ENCODE data around the gene TNFRSF21. TPM values are rescaled to one million over a fixed set of nuclear protein-coding genes. Genes with fewer than 3 reads are reported as not detected.

Gene TNFRSF21
- total and polyA plus RNA-seq, 7 donors, result 2.7 to 22.3 (median 6.2) TPM

DNA sequence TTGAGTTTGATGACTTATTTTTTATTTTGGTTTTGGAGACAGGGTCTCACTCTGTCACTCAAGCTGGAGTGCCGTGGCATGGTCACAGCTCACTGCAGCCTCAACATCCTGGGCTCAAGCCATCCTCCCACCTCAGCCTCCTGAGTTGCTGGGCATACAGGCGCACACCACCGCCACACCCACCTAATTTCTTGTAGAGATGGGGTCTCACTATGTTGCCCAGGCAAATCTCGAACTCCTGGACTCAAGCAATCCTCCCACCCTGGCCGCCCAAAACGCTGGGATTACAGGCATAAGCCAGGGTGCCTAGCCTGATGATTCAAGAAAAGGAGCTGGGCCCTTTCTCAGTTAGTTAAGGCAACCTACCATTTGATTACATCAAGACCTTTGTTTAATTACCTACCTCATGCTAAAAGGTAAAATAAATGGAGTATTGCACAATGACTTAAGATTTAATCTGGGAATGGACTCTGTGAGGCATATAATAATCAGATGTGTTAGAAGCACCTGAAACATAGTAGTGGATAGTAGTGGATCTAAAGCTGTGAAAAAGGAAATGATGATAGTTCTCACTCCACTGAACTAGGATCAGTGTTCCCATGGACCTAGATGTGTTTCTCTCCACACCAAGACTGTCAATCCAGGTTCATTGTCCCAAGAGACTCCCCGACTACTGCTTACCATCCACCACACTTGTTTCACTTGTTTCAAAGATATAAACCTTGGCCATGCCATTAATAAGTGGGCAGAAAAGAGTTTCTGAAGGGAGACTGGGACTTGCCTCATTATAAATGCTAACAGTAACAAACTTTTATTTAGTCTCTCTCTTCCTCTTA, 2.1 kb downstream of the TNFRSF21 start:
- no peak for DNase-seq
- Histone ChIP-seq H3K4me3 (peak overlapping the region; percentile 86), H3K27ac (no peak overlapping the region), H3K27me3 (ENCODE audit: insufficient read depth in 3 of 3, low read length in 2 of 3) (peaks cover 0 to 35% (median 0%) of the 10 kb centered on the region in 3 donors), H3K36me3 (ENCODE audit: insufficient read depth in 1 of 2, low read depth in 1 of 2) (no peaks in the 10 kb centered on the region), H3K9me3 (no peaks in the 10 kb centered on the region), H3K4me1 (peaks cover 3% of the 10 kb centered on the region)
- TF ChIP-seq, protein P1, sequence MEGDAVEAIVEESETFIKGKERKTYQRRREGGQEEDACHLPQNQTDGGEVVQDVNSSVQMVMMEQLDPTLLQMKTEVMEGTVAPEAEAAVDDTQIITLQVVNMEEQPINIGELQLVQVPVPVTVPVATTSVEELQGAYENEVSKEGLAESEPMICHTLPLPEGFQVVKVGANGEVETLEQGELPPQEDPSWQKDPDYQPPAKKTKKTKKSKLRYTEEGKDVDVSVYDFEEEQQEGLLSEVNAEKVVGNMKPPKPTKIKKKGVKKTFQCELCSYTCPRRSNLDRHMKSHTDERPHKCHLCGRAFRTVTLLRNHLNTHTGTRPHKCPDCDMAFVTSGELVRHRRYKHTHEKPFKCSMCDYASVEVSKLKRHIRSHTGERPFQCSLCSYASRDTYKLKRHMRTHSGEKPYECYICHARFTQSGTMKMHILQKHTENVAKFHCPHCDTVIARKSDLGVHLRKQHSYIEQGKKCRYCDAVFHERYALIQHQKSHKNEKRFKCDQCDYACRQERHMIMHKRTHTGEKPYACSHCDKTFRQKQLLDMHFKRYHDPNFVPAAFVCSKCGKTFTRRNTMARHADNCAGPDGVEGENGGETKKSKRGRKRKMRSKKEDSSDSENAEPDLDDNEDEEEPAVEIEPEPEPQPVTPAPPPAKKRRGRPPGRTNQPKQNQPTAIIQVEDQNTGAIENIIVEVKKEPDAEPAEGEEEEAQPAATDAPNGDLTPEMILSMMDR (IDR thresholded peaks at IDR 0.05), result no peak
- intact Hi-C loops (cut with DNase I), result loop anchor here (2.0 to 5.0 kb wide), 2 partner anchors 211 to 460 kb away; no protein-coding TSS in a partner anchor
- no peak for ATAC-seq
- WGBS, 3 donors, result 92 to 95% (median 94%) methylated on average over 7 of the region's 7 CpGs

DNA sequence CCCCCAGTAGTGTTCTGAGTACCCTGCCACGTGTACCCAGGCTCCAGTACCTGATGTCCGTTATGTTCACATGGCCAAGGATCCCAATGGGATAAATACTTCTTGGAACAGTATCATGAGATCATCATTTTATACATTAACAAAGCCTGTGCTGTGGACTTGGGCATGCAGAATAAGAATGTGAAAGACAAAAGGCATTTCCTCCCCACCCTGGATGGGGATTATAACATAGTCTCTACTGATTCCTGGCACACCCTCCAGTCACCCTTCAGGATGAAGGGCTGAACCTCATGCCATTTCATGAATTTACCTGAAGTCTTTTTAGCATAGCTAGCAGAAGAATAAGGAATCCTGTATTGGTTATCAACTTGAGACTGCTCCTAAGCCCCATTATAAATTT, 2.8 kb downstream of the TNFRSF21 start:
- Histone ChIP-seq H3K27ac (no peak overlapping the region), H3K36me3 (ENCODE audit: insufficient read depth in 1 of 2, low read depth in 1 of 2) (no peaks in the 10 kb centered on the region), H3K4me1 (peaks cover 3% of the 10 kb centered on the region), H3K27me3 (ENCODE audit: insufficient read depth in 3 of 3, low read length in 2 of 3) (peaks cover 0 to 35% (median 0%) of the 10 kb centered on the region in 3 donors), H3K9me3 (no peaks in the 10 kb centered on the region), H3K4me3 (peak overlapping the region; percentile 86)
- WGBS, 3 donors, result 78 to 81% (median 78%) methylated on average over 2 of the region's 2 CpGs
- intact Hi-C loops (cut with DNase I), result loop anchor here in 1 of 2 donors (5.0 kb wide), 1 partner anchor 460 kb away; no protein-coding TSS in a partner anchor
- TF ChIP-seq, protein P1 (IDR thresholded peaks at IDR 0.05), result no peak
- DNase-seq, result no peak
- no peak for ATAC-seq

DNA sequence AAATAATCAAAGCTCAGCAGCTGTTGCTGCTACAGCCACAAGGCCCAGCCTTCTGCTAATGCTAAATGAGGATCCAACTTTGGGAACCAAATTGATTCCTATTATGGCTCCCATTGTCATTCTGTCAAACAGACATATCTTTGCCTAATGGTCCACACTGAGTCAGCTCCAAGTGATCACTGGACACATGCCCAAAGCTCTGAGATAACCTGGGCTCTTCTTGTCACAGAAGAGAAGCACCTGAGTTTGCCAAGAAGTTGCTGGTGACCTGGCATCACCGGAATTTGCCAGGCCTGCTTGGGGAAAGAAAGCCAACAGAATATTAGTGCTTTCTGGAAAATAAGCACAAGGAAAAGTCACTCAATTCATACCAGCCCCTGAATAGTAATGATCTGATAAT, 5.8 kb downstream of the TNFRSF21 start:
- WGBS, 3 donors, result 50 to 82% (median 52%) methylated on average over 1 of the region's 1 CpG
- Histone ChIP-seq H3K4me1 (no peaks in the 10 kb centered on the region), H3K27ac (no peak overlapping the region), H3K4me3 (no peak overlapping the region), H3K9me3 (no peaks in the 10 kb centered on the region), H3K27me3 (ENCODE audit: insufficient read depth in 3 of 3, low read length in 2 of 3) (peaks cover 0 to 29% (median 0%) of the 10 kb centered on the region in 3 donors), H3K36me3 (ENCODE audit: insufficient read depth in 1 of 2, low read depth in 1 of 2) (no peaks in the 10 kb centered on the region)
- no peak for DNase-seq
- no peak for ATAC-seq
- intact Hi-C loops (cut with DNase I), result no loop called here
- TF ChIP-seq, protein P1 (IDR thresholded peaks at IDR 0.05), result no peak

DNA sequence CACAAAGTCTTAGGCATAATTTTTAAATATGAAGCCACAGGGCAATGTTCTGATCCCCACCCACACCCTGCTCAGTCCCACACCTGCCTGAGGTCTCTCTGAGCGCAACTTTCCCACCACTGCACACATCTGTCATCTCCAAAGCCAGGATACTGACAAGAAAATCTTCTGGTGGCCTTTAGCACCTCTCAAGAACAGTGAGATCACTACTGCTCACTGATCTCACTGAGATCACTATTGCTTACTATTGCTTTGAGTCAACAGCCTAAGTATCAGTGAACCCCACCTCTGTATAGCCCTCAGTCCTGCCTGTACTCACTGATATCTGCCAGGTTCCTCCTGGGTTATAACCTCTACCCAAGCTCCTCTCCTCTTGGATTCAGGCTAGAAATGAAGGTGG, 6.4 kb downstream of the TNFRSF21 start:
- DNase-seq (no peak), ATAC-seq (no peak)
- 88 to 95% (median 92%) methylated on average over 1 of the region's 1 CpG for WGBS, 3 donors
- H3K4me1 ChIP-seq, result no peaks in the 10 kb centered on the region
- intact Hi-C loops (cut with DNase I), result no loop called here
- H3K36me3 ChIP-seq (ENCODE audit: insufficient read depth in 1 of 2, low read depth in 1 of 2), result no peaks in the 10 kb centered on the region
- TF ChIP-seq, protein P1 (IDR thresholded peaks at IDR 0.05), result no peak
- no peak overlapping the region for H3K27ac ChIP-seq
- H3K4me3 ChIP-seq, result no peak overlapping the region
- peaks cover 0 to 23% (median 0%) of the 10 kb centered on the region in 3 donors for H3K27me3 ChIP-seq (ENCODE audit: insufficient read depth in 3 of 3, low read length in 2 of 3)
- no peaks in the 10 kb centered on the region for H3K9me3 ChIP-seq

Measured in psoas muscle (tissue), 8 donors.